ENCODE measurements around the gene CDK2. TPM values are rescaled to one million over a fixed set of nuclear protein-coding genes. Genes with fewer than 3 reads are reported as not detected.
A peak's percentile ranks its signal among the peaks of the same experiment; 100 is the strongest.

CDK2 gene
- polyA plus RNA-seq, 1 donor (not counting 4 experiments of a cell fraction or from before 2014, with no cell fraction given): 49.3 TPM

GRCh38 chr12:55927588-55928502, 38.8 kb upstream of the CDK2 start, which contains the start of gene PYM1:
Gene PYM1, minus strand, starts transcription at chr12:55927894. Its CDS starts 133 bp downstream, at chr12:55927761.
- DNase-seq (ENCODE audit: low read depth, low spot score) (peak; percentile 79), FAIRE-seq (no peak)
- Histone ChIP-seq H3K9me1 (ENCODE audit: control insufficient read depth, extremely low read depth, insufficient read depth, low read length) (no peaks in the 10 kb centered on the region), H3K4me2 (ENCODE audit: control insufficient read depth, extremely low read depth, insufficient read depth, low read depth, low read length) (peak within 1 kb of the TSS; percentile 99), H3K9ac (ENCODE audit: control insufficient read depth, extremely low read depth, insufficient read depth, low read length) (peak within 1 kb of the TSS; percentile 90), H3K27me3 (ENCODE audit: control insufficient read depth, extremely low read depth, insufficient read depth, low read length) (no peaks in the 10 kb centered on the region), H3K27ac (ENCODE audit: control insufficient read depth, insufficient read depth, low read length) (peak within 1 kb of the TSS; percentile 89), H3K36me3 (ENCODE audit: control insufficient read depth in 2 of 2, extremely low read depth in 1 of 2, insufficient read depth in 2 of 2, low read length in 2 of 2) (peaks cover 2 to 3% of the 10 kb centered on the region in 2 experiments), H3K4me3 (ENCODE audit: control insufficient read depth in 2 of 3, extremely low read depth in 1 of 3, insufficient read depth in 2 of 3, low read depth in 1 of 3, low read length in 3 of 3) (peak within 1 kb of the TSS; percentile 63 to 95 (median 90)), H2AFZ (ENCODE audit: control insufficient read depth, low read length) (peak within 1 kb of the TSS; percentile 82), H3K79me2 (ENCODE audit: control insufficient read depth, insufficient read depth, low read length) (peaks cover 55% of the 10 kb centered on the region), H3K4me1 (ENCODE audit: control insufficient read depth, extremely low read depth, insufficient read depth, low read length) (peaks cover 28% of the 10 kb centered on the region), H3K9me3 (ENCODE audit: control insufficient read depth, low read depth, low read length) (no peaks in the 10 kb centered on the region), H4K20me1 (ENCODE audit: control insufficient read depth, extremely low read depth, insufficient read depth, low read length) (no peaks in the 10 kb centered on the region)
- dilution Hi-C loops (cut with MboI; ENCODE audit: extremely low pct_ligation_motif_present, low sequenced_read_pairs): no loop called here
- TF ChIP-seq, protein P1, sequence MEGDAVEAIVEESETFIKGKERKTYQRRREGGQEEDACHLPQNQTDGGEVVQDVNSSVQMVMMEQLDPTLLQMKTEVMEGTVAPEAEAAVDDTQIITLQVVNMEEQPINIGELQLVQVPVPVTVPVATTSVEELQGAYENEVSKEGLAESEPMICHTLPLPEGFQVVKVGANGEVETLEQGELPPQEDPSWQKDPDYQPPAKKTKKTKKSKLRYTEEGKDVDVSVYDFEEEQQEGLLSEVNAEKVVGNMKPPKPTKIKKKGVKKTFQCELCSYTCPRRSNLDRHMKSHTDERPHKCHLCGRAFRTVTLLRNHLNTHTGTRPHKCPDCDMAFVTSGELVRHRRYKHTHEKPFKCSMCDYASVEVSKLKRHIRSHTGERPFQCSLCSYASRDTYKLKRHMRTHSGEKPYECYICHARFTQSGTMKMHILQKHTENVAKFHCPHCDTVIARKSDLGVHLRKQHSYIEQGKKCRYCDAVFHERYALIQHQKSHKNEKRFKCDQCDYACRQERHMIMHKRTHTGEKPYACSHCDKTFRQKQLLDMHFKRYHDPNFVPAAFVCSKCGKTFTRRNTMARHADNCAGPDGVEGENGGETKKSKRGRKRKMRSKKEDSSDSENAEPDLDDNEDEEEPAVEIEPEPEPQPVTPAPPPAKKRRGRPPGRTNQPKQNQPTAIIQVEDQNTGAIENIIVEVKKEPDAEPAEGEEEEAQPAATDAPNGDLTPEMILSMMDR (optimal IDR thresholded peaks at IDR 0.05 in 1 of 3, IDR thresholded peaks at IDR 0.05 in 1 of 3, conservative IDR thresholded peaks at IDR 0.05 in 1 of 3; ENCODE audit: extremely low read depth in 1 of 3, insufficient read depth in 2 of 3, low read length in 3 of 3): no peak
- no peak for TF ChIP-seq EZH2 (IDR thresholded peaks at IDR 0.05; ENCODE audit: low read length)

DNA sequence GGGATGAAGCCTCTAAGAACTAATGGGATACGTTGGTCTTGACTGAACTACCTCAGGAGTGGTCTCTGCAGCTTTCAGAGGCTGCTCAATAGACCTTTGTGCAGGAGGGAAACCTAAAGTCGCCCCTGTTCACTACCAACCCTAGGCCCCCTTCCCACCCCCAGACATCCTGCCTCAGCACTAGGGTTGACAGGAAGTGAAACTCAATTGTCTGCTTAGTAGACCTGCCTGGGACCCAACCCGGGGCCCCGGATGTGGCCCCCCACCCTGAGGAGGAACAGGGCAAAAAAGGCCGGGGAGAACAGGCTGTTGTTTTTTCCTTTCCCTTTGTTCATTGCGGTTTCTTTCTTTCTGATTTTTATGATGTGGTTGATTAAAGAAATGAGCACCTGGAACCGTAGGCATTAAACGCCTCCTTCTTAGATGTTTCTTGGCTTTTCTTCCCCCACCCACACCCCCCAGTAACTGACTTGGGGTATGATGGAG, 37.3 kb upstream of the CDK2 start:
- Histone ChIP-seq H3K36me3 (ENCODE audit: control insufficient read depth in 2 of 2, extremely low read depth in 1 of 2, insufficient read depth in 2 of 2, low read length in 2 of 2) (peaks cover 2 to 13% of the 10 kb centered on the region in 2 experiments), H3K79me2 (ENCODE audit: control insufficient read depth, insufficient read depth, low read length) (peaks cover 52% of the 10 kb centered on the region), H3K4me1 (ENCODE audit: control insufficient read depth, extremely low read depth, insufficient read depth, low read length) (peaks cover 39% of the 10 kb centered on the region), H3K27ac (ENCODE audit: control insufficient read depth, insufficient read depth, low read length) (peak overlapping the region; percentile 91), H3K9me3 (ENCODE audit: control insufficient read depth, low read depth, low read length) (no peaks in the 10 kb centered on the region), H3K9me1 (ENCODE audit: control insufficient read depth, extremely low read depth, insufficient read depth, low read length) (no peaks in the 10 kb centered on the region), H3K9ac (ENCODE audit: control insufficient read depth, extremely low read depth, insufficient read depth, low read length) (peak overlapping the region; percentile 86), H3K4me2 (ENCODE audit: control insufficient read depth, extremely low read depth, insufficient read depth, low read depth, low read length) (peak overlapping the region; percentile 94), H2AFZ (ENCODE audit: control insufficient read depth, low read length) (peak overlapping the region; percentile 51), H3K4me3 (ENCODE audit: control insufficient read depth in 2 of 3, extremely low read depth in 1 of 3, insufficient read depth in 2 of 3, low read depth in 1 of 3, low read length in 3 of 3) (peak overlapping the region in 2 of 3 experiments; percentile 2 to 17), H4K20me1 (ENCODE audit: control insufficient read depth, extremely low read depth, insufficient read depth, low read length) (no peaks in the 10 kb centered on the region), H3K27me3 (ENCODE audit: control insufficient read depth, extremely low read depth, insufficient read depth, low read length) (no peaks in the 10 kb centered on the region)
- dilution Hi-C loops (cut with MboI; ENCODE audit: extremely low pct_ligation_motif_present, low sequenced_read_pairs): no loop called here
- FAIRE-seq: no peak
- DNase-seq (ENCODE audit: low read depth, low spot score): no peak
- TF ChIP-seq EZH2 (IDR thresholded peaks at IDR 0.05; ENCODE audit: low read length): no peak
- TF ChIP-seq, protein P1 (optimal IDR thresholded peaks at IDR 0.05 in 1 of 3, IDR thresholded peaks at IDR 0.05 in 1 of 3, conservative IDR thresholded peaks at IDR 0.05 in 1 of 3; ENCODE audit: extremely low read depth in 1 of 3, insufficient read depth in 2 of 3, low read length in 3 of 3): no peak

Data from keratinocyte (primary cell).